ENCODE results near the gene STX2. TPM values are rescaled to one million over a fixed set of nuclear protein-coding genes. Genes with fewer than 3 reads are reported as not detected.
A peak's percentile ranks its signal among the peaks of the same experiment; 100 is the strongest.

Gene STX2
- total RNA-seq, 2 donors from 2014 or later: 24.5 to 26.3 TPM

GRCh38 chr12:130780880-130781575 lies 58.0 kb downstream of the STX2 start:
- TF ChIP-seq CTCF (IDR thresholded peaks at IDR 0.05): no peak
- H3K9me3 ChIP-seq: peaks cover 0 to 16% of the 10 kb centered on the region in 2 donors
- no peaks in the 10 kb centered on the region for H3K27me3 ChIP-seq
- no peak for DNase-seq (ENCODE audit: low spot score)
- H3K36me3 ChIP-seq: peaks cover 22% of the 10 kb centered on the region
- no peak overlapping the region for H3K4me3 ChIP-seq
- no peak overlapping the region for H3K27ac ChIP-seq
- H3K4me1 ChIP-seq: peaks cover 0 to 13% of the 10 kb centered on the region in 2 donors

- H3K36me3 ChIP-seq: peaks cover 18% of the 10 kb centered on the region
Measured at GRCh38 chr12:130780325-130780724, 58.7 kb downstream of the STX2 start.

GRCh38 chr12:130778776-130779175 lies 60.3 kb downstream of the STX2 start:
- H3K36me3 ChIP-seq: peaks cover 4% of the 10 kb centered on the region
- DNase-seq (ENCODE audit: low spot score): no peak
- H3K27me3 ChIP-seq: no peaks in the 10 kb centered on the region
- TF ChIP-seq CTCF (IDR thresholded peaks at IDR 0.05): no peak
- no peaks in the 10 kb centered on the region for H3K9me3 ChIP-seq
- peaks cover 0 to 18% of the 10 kb centered on the region in 2 donors for H3K4me1 ChIP-seq
- H3K27ac ChIP-seq: no peak overlapping the region
- H3K4me3 ChIP-seq: no peak overlapping the region

More at GRCh38 chr12:130780325-130780724, 58.7 kb downstream of the STX2 start:
- Histone ChIP-seq H3K27ac (no peak overlapping the region), H3K4me1 (peaks cover 0 to 18% of the 10 kb centered on the region in 2 donors), H3K27me3 (no peaks in the 10 kb centered on the region), H3K4me3 (no peak overlapping the region), H3K9me3 (peaks cover 0 to 13% of the 10 kb centered on the region in 2 donors)
- no peak for DNase-seq (ENCODE audit: low spot score)
- TF ChIP-seq CTCF (IDR thresholded peaks at IDR 0.05): no peak

- Histone ChIP-seq H3K36me3 (no peaks in the 10 kb centered on the region), H3K27ac (no peak overlapping the region), H3K4me3 (peak overlapping the region in 1 of 2 donors; percentile 38), H3K4me1 (peaks cover 0 to 18% of the 10 kb centered on the region in 2 donors), H3K9me3 (no peaks in the 10 kb centered on the region), H3K27me3 (no peaks in the 10 kb centered on the region)
- TF ChIP-seq CTCF (IDR thresholded peaks at IDR 0.05): no peak
- DNase-seq (ENCODE audit: low spot score): no peak
Measured at GRCh38 chr12:130776857-130777339, 62.2 kb downstream of the STX2 start.

GRCh38 chr12:130775953-130776856 lies 62.8 kb downstream of the STX2 start:
- no peaks in the 10 kb centered on the region for H3K9me3 ChIP-seq
- H3K27me3 ChIP-seq: no peaks in the 10 kb centered on the region
- peak overlapping the region in 1 of 2 donors; percentile 21 for H3K27ac ChIP-seq
- H3K4me1 ChIP-seq: peaks cover 0 to 18% of the 10 kb centered on the region in 2 donors
- H3K36me3 ChIP-seq: no peaks in the 10 kb centered on the region
- TF ChIP-seq CTCF (IDR thresholded peaks at IDR 0.05): no peak
- DNase-seq (ENCODE audit: low spot score): peak; percentile 67
- H3K4me3 ChIP-seq: peak overlapping the region in 1 of 2 donors; percentile 38
